ENCODE measurements around the gene TMEM132E. TPM values are rescaled to one million over a fixed set of nuclear protein-coding genes. Genes with fewer than 3 reads are reported as not detected.

TMEM132E gene
- total and polyA plus RNA-seq, 2 of the 8 experiments (the other 6 are each of a cell fraction or from before 2014, with no cell fraction given), result 0.45 to 0.60 TPM

GRCh38 chr17:34556384-34556783, 23.0 kb upstream of the TMEM132E start:
- Histone ChIP-seq H3K79me1 (ENCODE audit: low read depth, low read length) (no peaks in the 10 kb centered on the region), H3K18ac (ENCODE audit: extremely low read depth, low read length) (no peak overlapping the region), H3K4me1 (replicated peaks in 1 of 4; ENCODE audit: control insufficient read depth in 3 of 4, insufficient read depth in 4 of 4, low read length in 3 of 4) (peaks cover 0 to 2% (median 0%) of the 10 kb centered on the region in 4 experiments; a peak in 1 of 7 replicates), H3K9me3 (ENCODE audit: insufficient read depth in 2 of 2, low read depth in 1 of 2, low read length in 1 of 2) (no peaks in the 10 kb centered on the region), H4K8ac (ENCODE audit: extremely low read depth, insufficient read depth, low read length) (no peak overlapping the region), H3K14ac (ENCODE audit: insufficient read length) (no peak overlapping the region), H3K23ac (ENCODE audit: insufficient read length) (no peak overlapping the region), H2BK15ac (ENCODE audit: low read length) (no peak overlapping the region), H2BK120ac (replicated peaks; ENCODE audit: low read depth, low read length) (no peak overlapping the region), H4K5ac (ENCODE audit: insufficient read length, low read depth, low read length) (no peak overlapping the region), H4K20me1 (replicated peaks in 1 of 2; ENCODE audit: control insufficient read depth in 1 of 2, insufficient read depth in 2 of 2, low read length in 2 of 2) (peaks cover 2 to 10% of the 10 kb centered on the region in 2 experiments), H2BK5ac (ENCODE audit: low read depth, low read length) (no peak overlapping the region), H2BK20ac (ENCODE audit: low read length) (no peak overlapping the region), H4K91ac (replicated peaks; ENCODE audit: insufficient read length, low read length) (no peak overlapping the region), H3K23me2 (ENCODE audit: low read depth, low read length) (peaks cover 3% of the 10 kb centered on the region; the same call in 1 of the 2 replicates), H3K4me2 (ENCODE audit: insufficient read depth in 1 of 2, low read depth in 2 of 2, low read length in 2 of 2) (no peak overlapping the region), H2BK12ac (ENCODE audit: low read depth, low read length) (no peak overlapping the region), H3K27me3 (replicated peaks in 1 of 4; ENCODE audit: control insufficient read depth in 3 of 4, extremely low read depth in 1 of 4, insufficient read depth in 3 of 4, low read length in 3 of 4) (peaks cover 0 to 2% (median 0%) of the 10 kb centered on the region in 4 experiments; a peak in 2 of 7 replicates), H3K4ac (replicated peaks; ENCODE audit: insufficient read length, low read depth, low read length) (no peak overlapping the region), H3K56ac (replicated peaks; ENCODE audit: insufficient read length, low read depth, low read length) (no peak overlapping the region), H3K79me2 (ENCODE audit: control insufficient read depth in 1 of 2, insufficient read depth in 2 of 2, low read length in 2 of 2) (no peaks in the 10 kb centered on the region), H3K36me3 (ENCODE audit: control insufficient read depth in 2 of 4, insufficient read depth in 4 of 4, low read length in 3 of 4) (no peaks in the 10 kb centered on the region), H3K4me3 (ENCODE audit: extremely low read depth in 1 of 4, insufficient read depth in 2 of 4, low read depth in 3 of 4, low read length in 4 of 4) (no peak overlapping the region), H2AK5ac (ENCODE audit: low read depth, low read length) (no peak overlapping the region), H3K27ac (ENCODE audit: low read depth, low read length) (no peak overlapping the region), H2AFZ (ENCODE audit: low read length) (no peak overlapping the region), H3K9ac (replicated peaks in 1 of 4; ENCODE audit: extremely low read depth in 1 of 4, low read depth in 3 of 4, low read length in 3 of 4) (no peak overlapping the region)
- POLR2A ChIA-PET (ENCODE audit: partially characterized antibody), result interaction anchor here (0.7 kb wide), 1 partner anchor 22 kb away, joined by 3 read pairs; no protein-coding TSS in a partner anchor
- CTCF ChIA-PET (ENCODE audit: partially characterized antibody), result interaction anchor here (1.0 to 8.4 kb wide), 8 partner anchors 12 to 336 kb away, joined by 3 to 102 read pairs (median 4); no protein-coding TSS in a partner anchor
- 27% methylated on average over 4 of the region's 4 CpGs; no CpG with 5 or more reads in 1 of the 2 experiments for WGBS, 2 experiments (ENCODE audit: extremely low coverage in 1 of 2, insufficient coverage in 1 of 2, insufficient read length in 1 of 2, insufficient replicate concordance in 2 of 2, low coverage in 1 of 2, low lambda C conversion rate in 2 of 2, missing lambda C conversion rate in 1 of 2)
- TF ChIP-seq SIN3A (conservative IDR thresholded peaks at IDR 0.05 in 1 of 2, IDR thresholded peaks at IDR 0.05 in 1 of 2; ENCODE audit: low read depth in 1 of 2, low read length in 2 of 2) (peak; percentile 73 to 88; a peak in 3 of 4 replicates), RAD21 (IDR thresholded peaks at IDR 0.05 in 1 of 2, conservative IDR thresholded peaks at IDR 0.05 in 1 of 2; ENCODE audit: low read depth in 2 of 2, low read length in 2 of 2) (0 out of 4 replicates have a peak, but pooled peaks have one; percentile 5 to 9), SP2 (IDR thresholded peaks at IDR 0.05; ENCODE audit: low read length) (no peak)
- FAIRE-seq (peak; percentile 88), DNase-seq (ENCODE audit: low read depth in 1 of 2, low spot score in 2 of 2) (peak in 1 of 2 experiments; percentile 72)

Data from H1 (cell line).